Airway epithelial cell (primary cell): ENCODE measurements around the gene OR5T3. TPM values are rescaled to one million over a fixed set of nuclear protein-coding genes. Genes with fewer than 3 reads are reported as not detected.

Experiments
- total RNA-seq: library from RNA; depleted of rRNA; stranded (reverse); fragments of >200 nt; gene quantifications from 2 replicates; pipeline ENCODE4 v1.2.3, GENCODE V29; 2015

OR5T3 gene
- not detected in 2 replicates for total RNA-seq

DNA sequence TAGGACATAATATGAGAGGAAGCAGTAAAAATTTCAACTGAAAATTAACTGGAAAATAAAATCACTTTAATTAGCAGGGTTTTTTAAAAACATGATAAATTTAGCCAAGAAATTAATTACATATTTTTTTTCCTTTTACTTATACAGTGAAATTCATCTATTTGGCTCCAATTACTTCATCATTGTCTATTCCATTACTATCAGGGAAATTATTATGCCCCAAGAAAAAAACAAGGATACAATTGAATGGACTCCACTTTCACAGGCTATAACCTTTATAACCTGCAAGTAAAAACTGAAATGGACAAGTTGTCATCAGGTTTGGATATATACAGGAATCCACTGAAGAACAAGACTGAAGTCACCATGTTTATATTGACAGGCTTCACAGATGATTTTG lies at the start of gene OR5T3:
Gene OR5T3 (plus strand): TSS at position 301 of the 400 bp plus-strand sequence. CDS start 0 bp downstream, at position 301.

DNA sequence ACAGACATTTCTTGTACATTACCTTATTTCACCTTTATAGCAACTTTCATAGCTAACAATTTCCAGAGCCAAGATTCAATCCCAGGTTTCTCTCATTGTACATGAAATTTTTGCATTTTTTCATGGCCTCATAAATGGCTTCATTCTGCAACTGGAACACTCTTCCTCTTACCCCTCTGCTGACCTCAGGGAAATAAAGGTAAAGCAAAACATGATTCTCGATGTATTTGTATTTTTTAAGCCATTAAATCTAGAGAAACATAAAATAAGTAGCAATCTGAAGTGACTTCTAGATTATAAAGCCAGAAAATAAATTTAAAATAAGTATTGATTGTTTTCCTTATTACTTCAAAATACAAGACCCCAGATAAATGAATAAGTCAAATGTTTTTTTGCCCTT lies 17.9 kb upstream of the OR5T3 start, which contains the start of gene OR5T2:
Gene OR5T2 (minus strand): TSS at position 101 of the 400 bp plus-strand sequence. CDS start 1,193 bp downstream, outside the sequence.

DNA sequence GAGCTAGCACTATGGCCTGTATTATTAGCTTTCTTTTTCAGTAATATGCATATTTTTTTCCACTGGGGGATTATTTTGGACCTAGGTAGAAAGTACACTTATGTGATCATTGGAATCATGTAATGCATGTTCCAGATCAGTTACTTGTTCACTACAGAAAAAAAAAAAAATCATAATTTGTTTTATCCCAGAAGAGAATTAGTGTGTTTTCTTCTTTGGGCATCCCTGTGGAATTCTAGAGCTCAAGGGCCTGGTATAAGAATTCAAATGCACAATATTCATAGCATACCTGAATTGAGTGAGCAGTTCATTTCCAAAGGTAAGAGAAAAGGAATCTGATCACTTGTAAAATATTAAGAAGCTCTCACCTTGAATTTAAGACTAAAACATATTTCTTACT lies 21.8 kb downstream of the OR5T3 start, which contains the start of gene OR5T1:
Gene OR5T1 (plus strand): TSS at position 301 of the 400 bp plus-strand sequence. CDS start 1,485 bp downstream, outside the sequence.

DNA sequence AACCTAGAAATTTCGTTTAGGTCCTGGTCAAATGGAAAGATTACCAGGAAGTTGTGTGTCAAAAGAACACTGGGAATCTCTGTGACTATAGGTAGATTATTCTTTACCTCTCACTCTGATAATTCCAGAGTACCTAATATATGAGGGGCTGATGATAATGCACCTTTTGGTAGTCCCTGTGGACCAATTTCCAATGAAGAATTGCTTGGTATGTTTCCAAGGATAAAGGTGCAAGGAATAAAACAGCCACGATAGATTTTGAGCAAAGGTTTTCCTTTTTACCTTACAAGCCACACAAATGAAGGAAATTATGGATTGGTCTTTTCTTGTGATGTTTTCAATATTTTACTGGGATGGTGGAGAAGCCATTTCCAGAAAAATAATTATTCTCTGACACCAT lies 40.1 kb downstream of the OR5T3 start, which contains the start of gene OR8H1:
Gene OR8H1 (minus strand): TSS at position 101 of the 400 bp plus-strand sequence. CDS start 1,192 bp downstream, outside the sequence.

Other genes starting within 250 kb of the OR5T3 start
- gene OR5AS1, start 224.6 kb upstream of the OR5T3 start, total RNA-seq: not detected in 2 replicates
- not detected in 2 replicates for gene OR8I2, start 158.9 kb upstream of the OR5T3 start, total RNA-seq
- not detected in 2 replicates for gene OR8H2, start 148.6 kb upstream of the OR5T3 start, total RNA-seq
- not detected in 2 replicates for gene OR8H3, start 129.9 kb upstream of the OR5T3 start, total RNA-seq
- gene OR8J3, start 112.1 kb upstream of the OR5T3 start, total RNA-seq: not detected in 2 replicates
- gene OR8K5, start 91.9 kb upstream of the OR5T3 start, total RNA-seq: not detected in 2 replicates
- gene OR5J2, start 75.6 kb upstream of the OR5T3 start, total RNA-seq: not detected in 2 replicates
- not detected in 2 replicates for gene OR5T2, start 18.0 kb upstream of the OR5T3 start, total RNA-seq
- not detected in 2 replicates for gene OR5T1, start 21.9 kb downstream of the OR5T3 start, total RNA-seq
- gene OR8H1, start 40.0 kb downstream of the OR5T3 start, total RNA-seq: not detected in 2 replicates
- not detected in 2 replicates for gene OR8K3, start 62.9 kb downstream of the OR5T3 start, total RNA-seq
- gene OR8K1, start 93.8 kb downstream of the OR5T3 start, total RNA-seq: not detected in 2 replicates
- gene OR8J1, start 102.0 kb downstream of the OR5T3 start, total RNA-seq: not detected in 2 replicates
- not detected in 2 replicates for gene OR8U1, start 123.4 kb downstream of the OR5T3 start, total RNA-seq
- not detected in 2 replicates for gene OR5AL1, start 160.4 kb downstream of the OR5T3 start, total RNA-seq
- gene OR5M3, start 221.1 kb downstream of the OR5T3 start, total RNA-seq: not detected in 2 replicates
- not detected in 2 replicates for gene OR5M8, start 239.1 kb downstream of the OR5T3 start, total RNA-seq